ENCODE measurements around the gene MRPS27.

- TF ChIP-seq GABPA (IDR thresholded peaks at IDR 0.05; ENCODE audit: low read depth): no peak
- TF ChIP-seq CTCF (IDR thresholded peaks at IDR 0.05; ENCODE audit: insufficient read depth, low read length): no peak
- no peak for TF ChIP-seq POLR2AphosphoS5 (IDR thresholded peaks at IDR 0.05; ENCODE audit: low read depth)
- no peak for TF ChIP-seq REST (IDR thresholded peaks at IDR 0.05; ENCODE audit: insufficient replicate concordance, low read depth)
- TF ChIP-seq SPI1 (IDR thresholded peaks at IDR 0.05; ENCODE audit: borderline replicate concordance, low read depth): no peak
These were observed 54.8 kb downstream of the MRPS27 start for GRCh38 chr5:72265032-72265877.
